Measurements from ENCODE around the gene NOD2.

Gene NOD2

DNA sequence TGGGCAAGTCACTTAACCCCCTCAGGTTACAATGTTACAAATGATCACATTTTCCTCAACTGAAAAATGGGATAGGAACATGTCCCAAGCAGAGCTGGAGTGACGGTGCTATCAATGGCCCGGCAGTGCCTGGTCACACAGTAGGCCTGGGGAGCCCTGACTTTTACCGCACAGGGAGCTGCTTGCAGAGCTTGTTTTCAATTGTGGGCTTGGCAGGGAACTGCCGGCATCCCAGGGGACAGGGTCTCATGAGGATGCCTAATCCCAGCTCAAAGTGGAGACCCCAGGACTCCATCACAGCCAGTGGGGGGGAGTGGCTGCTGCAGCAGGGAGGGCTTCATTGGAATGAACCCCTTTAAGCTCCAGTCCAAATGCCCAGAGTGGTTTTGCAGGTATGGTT, 23.7 kb upstream of the NOD2 start:
- no peak overlapping the region for H3K4me3 ChIP-seq (ENCODE audit: low read depth, low read length)

DNA sequence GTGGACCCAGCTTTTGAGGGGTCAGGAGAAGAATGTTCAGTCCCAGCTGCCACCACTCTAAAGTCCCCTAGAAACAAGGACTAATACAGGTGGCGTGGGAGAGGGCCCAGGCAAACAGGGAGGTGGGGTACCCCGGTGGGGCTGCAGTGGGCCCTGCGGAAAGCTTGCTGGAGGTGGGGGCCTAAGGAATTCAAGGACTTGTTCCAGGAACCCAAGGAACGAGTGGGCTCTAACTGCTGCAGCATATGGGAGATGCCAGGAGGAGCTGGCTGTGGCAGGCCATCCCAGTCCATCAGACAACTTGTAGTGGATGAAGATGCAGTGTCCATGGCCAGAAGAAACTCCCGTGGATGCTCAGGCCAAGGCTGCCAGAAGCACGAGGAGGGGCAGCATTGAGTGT, 22.9 kb upstream of the NOD2 start:
- no peak overlapping the region for H3K4me3 ChIP-seq (ENCODE audit: low read depth, low read length)

DNA sequence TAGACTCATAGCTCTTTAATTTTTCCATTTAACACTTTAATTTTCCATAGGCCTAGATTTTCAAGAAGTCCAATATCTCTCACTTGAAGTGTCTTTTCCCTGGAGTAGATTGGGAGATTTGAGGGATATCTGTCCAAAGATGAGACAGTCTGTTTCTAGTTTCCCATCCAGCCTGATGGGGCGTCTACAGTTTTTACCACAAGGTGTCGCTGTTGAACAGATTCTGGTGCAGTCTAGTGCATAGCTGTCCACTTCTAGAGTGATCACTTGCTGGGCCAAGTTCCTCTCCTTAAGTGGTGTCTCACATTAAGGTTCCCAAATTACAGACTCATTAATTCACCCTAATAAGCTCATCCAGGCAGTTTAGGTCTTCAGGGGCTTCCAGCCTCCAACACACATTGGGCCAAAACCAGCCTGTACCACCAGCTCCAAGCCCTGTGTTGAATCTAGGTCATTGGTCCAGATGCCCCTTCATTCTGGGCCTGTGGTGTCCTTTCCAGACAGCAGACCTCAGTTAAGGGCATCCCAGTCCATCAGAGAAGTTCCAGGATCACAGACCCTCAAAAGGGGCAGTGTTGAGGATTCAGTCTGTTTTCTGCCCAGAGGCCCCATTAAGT, 21.7 kb upstream of the NOD2 start:
- no peak overlapping the region for H3K4me3 ChIP-seq (ENCODE audit: low read depth, low read length)

DNA sequence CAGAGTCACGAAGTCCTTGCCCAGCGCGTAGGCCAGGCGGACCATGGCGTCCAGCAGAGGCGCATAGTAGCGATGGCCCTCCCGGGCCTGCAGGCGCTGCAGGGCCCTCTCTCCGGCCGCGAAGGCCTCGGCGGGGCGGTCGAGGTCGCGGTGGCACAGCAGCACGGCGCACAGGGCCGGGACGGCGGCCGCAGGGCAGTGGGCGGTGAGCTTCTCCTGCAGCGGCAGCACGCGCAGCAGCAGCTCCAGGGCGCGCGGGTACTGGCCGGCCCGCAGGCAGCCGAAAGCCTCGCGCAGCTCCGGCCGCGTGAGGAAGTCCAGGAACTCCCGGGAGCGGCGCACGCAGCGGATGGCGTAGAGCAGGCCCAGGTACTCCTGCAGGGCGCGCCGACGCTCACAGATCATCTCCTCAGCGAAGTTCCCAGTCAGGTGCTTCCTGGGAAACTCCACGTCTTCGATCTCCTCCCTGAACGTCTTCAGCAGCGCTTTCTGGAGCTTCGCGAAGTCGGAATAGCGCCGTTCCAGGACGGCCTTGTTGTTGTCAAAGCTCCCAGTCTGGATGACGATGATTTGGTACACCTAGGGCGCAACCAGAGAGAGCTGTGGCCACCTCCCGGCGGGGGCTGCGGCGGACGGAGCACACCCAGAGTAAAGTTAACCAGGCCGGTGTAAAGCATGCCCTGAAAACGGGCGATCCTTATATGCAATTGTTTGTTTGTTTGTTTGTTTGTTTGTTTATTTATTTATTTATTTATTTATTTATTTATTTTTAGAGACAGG, 19.7 kb upstream of the NOD2 start:
- no peak overlapping the region for H3K4me3 ChIP-seq (ENCODE audit: low read depth, low read length)

DNA sequence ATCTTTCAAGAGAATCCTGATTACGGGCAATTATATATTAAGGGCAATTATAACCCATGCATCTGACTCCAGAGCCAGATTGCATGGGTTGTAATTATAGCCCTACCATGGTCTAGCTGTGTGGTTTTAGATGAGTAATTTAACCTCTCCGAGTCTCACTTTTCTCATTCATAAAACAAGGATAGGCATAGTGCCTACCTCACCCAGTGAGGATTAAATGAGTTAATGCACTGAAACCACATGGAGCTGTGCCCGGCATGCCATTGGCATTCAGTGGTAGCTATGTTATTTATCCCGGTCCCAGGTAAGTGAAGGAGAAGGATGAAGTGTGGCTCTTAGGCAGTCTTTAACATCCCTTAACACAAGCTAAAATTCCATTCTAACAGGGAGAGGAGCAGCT, 18.6 kb upstream of the NOD2 start:
- H3K4me3 ChIP-seq (ENCODE audit: low read depth, low read length) = no peak overlapping the region

DNA sequence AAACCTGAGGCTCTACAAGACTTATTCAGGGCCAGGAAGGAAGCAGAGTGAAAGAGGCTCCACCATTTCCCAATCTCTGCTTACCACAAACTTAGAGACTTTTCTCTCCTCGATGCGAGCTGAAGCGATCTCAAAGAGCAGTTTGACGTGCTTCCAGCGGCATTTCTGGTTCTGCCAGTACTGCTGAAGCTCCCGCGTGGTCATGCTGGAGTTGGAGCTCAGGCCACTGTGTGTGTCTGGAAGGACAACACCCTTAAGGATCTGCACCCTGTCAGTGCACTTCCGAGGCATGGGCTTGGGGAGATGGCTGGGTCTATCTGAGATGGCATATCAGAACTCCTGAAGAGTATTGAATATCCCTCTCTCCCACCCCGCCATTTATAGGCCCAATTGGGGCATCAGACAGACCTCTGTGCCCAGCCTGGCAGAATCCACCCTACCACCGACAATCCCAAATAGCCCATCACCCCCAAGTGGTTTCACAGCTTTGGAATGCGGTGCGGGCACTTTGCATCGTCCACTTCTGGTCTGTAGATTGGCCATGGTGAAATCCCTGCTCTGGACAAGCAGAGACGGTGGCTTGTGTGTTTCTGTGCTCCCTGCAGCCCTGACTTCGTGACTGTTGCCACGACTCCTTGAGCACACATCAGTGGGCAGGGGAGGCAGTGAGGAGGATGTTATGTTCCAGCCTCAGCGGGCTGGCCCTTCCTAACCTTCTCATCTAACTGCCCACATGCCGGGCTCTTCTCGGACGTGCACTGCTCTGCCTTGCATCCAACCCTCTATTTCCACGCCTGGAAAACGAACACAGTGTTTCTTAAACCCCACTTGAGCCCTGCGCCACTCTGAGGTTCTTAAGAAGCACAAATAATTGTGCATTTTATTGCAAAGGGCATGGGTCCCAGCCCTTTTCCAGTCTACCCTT, 17.5 kb upstream of the NOD2 start:
- no peak overlapping the region for H3K4me3 ChIP-seq (ENCODE audit: low read depth, low read length)

DNA sequence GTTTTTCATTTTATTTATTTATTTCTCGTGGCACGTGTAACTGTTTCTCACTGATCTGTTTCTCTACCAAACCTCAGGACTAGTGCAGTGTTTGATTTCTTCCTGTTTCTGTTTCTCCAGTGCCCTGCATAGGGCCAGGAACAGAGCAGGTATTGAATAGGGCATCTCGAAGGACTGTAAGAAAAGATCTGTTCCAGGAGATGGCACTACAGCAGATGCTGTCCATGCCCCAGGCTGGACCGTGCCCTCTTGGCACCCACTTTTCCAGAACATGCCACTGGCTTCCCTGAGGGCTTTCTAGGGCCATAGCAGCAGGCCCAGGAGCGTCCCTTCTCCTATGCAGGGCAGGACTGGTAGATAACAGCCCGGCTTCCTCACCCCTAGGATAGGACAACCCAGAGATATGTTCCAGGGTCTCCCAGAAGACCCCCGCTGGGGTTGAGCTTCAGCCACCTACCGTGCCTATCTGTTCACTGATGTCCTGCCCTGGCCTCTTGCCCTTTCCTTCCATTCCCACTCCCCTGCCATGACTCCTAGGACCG, 16.7 kb upstream of the NOD2 start:
- H3K4me3 ChIP-seq (ENCODE audit: low read depth, low read length) = no peak overlapping the region

DNA sequence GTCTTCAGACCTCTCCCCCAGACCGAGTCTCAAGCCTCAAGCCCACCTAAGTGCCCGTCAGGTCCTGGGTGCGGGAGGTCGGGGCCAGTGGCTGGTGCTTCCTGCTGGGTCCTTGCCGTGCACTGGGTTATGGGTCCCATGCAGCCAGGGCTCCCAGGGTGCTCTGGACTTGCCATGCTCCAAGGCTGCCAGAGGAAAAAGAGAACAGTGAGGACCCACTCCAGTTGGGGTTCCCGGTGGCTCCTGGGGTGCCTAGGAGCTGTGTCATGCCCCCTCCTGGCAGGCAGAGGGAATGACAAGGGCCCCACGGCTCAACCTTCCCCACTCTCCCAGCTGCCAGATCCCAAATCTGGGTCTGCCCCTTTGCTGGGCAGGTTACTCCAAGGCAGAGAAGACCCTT, 16.1 kb upstream of the NOD2 start:
- no peak overlapping the region for H3K4me3 ChIP-seq (ENCODE audit: low read depth, low read length)

DNA sequence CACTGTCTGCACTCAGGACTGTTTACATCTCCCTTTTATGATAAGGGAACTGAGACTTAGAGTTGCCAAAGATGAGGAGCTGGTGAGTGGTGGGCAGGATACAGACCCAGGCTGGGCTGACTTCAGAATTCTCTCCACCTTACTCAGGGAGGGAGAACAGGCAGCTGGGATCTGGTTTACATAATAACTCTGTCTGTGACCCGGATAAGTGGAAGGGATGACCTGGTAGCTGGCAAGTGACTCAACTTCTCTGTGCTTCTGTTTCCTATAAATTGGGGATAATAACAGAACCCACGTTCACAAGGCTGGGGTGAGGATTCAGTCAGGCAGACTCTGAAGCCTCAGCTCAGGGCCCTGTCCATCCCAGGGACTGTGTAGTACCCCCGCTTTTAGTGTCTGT, 14.9 kb upstream of the NOD2 start:
- H3K4me3 ChIP-seq (ENCODE audit: low read depth, low read length) = no peak overlapping the region

DNA sequence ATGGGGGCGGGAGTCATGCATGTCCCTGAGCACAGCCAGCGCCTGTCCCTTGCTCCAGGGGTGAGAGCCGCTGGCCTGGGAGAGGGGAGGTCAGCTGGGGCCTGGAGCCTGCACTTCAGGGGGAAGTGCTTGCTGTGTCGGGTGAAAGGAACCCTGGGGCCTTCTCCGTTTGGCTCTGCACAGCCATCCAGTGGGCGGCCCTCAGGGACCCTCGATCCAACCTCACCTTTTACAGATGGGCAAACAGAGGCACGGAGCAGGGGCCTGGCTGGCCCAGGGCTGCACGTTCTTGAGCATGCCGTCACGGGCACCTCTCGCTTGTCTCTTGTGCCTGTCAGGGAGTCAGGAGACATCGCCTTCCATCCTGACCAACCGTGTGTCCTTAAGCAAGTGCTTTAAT, 14.1 kb upstream of the NOD2 start:
- H3K4me3 ChIP-seq (ENCODE audit: low read depth, low read length) = no peak overlapping the region

DNA sequence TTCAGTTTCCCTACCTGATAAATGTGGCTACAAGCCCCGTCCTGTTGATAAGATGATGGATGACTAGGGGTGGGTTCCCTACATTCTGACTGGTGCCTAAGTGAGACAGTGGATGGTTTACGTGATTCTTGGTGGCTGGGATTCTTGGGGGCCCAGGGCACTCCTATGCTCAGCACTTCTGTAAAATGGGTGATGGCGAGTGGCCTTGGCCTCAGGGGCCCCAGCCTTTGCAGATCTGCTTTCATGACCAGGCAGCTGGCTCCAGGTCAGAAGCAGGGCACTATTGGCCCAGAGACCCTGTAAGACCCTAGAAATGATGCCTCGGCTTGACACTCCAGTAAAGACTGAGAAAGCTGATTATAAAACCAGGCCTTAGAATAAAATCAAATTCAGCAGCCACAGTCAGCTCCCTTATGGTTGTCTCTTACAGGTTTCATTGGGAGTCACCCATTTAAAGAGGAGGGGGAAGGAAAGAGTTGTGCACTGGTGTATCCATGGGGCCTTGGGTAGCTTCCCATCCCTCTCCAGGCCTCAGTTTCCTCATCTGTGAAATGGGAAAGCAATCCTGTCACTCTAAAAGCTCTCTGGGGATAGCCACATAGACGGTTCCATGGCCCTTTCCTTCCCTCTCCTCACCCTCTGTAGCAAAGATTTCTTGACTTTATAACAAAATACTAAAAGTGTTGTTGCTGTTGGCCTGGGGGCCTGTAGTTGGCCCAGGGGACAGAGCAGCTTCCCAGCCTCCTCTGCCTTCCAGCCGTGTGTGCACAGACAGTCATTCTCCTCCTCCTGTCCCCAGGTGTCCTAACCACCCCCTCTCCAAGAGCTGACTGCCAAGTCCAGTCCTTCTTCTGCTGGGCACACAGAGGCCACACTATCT, 13.5 kb upstream of the NOD2 start:
- no peak overlapping the region for H3K4me3 ChIP-seq (ENCODE audit: low read depth, low read length)

DNA sequence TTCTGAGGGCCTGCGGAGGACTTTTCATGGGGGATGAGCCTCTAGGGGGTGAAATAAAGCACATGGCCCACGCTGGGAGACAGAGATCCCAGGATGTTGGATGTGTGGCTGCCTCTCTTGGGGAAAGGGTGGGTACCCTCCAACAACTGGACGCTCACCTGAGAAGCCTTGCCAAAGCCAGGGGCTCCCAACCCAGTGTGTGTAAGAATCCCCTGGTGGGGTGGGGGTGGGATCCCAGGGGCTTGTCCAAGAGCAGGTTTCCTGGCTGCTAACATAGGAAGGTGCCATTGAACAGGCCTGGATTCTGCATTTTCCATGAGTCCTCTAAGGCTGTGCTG, 12.9 kb upstream of the NOD2 start:
- H3K4me3 ChIP-seq (ENCODE audit: low read depth, low read length) = no peak overlapping the region

DNA sequence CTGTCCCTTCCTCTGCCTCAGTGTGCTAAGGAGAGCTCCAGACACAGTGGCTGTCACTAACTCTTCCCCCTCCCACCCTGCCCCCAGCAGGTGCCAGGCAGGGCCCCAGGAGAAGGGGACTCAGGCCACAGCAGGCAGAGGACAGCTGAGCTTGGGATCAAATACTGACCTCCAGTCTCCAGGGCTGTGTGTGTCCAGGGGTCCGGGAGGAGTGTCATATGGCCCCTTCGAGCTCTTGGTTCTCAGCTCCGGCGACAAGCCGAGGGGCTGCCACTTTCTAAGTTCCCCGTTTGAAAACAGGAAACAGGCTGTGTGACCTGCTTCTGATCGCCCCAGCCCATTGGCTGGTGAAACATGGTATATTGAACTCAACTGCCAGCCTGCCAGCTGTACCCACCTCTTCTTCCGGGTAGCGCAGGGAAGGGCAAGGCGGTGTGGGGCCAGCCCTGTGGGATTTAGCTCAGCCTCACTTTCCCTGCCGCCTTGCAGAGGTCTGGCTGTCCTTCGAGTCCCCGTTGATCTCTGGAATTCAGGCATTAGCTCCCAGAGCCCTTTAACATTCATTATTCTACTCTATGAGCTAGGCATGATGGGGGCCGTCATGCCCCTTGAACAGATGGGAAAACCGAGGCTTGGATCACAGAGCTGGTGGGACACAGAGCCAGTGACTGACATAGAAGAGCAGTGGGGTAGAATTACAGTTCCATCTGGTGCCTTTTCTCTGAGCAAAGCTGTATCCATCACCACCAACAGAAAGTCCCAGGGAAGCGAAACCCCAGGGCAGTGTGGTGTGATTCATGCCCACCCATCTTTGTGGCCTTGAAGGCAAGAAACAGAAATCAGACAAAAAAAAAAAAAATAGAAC, 12.2 kb upstream of the NOD2 start, which contains the start of gene SNX20:
TSS of gene SNX20 (minus strand) at position 292 of the 865 bp plus-strand sequence. CDS start 3,786 bp downstream, outside the sequence.
- no peak within 1 kb of the TSS for H3K4me3 ChIP-seq (ENCODE audit: low read depth, low read length)

DNA sequence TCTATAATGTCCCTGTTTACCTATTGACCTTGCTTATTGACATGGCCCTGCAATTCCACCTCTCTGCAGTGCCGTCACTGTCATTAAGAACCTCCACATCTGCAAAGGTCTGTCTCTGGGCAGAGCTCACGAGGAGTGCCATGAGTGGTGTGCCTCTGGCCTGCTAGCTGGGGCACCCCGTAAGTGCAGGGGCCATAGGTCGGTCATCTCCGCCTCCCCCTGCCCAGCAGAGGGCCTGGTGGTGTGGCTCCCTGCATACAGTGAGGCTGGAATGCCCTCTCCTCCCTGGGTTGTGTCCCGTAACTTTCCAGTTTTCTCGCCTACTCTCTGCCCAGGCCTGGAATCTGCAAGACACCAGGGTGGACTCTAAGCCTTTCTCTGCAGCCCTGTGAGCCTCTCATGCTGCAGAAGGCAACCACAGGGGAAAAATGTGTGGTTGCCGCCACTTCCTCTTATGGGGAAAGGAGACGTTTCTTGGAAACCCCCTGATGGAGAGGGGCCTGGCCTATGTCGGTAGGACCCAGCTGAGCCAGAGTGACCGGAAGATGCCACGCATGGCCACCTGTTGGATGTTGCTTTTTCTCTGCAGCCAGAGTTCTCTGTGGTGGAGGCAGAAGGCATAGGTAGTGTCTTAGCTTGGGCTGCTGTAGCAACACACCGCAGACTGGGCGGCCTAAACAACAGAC, 9.6 kb upstream of the NOD2 start:
- H3K4me3 ChIP-seq (ENCODE audit: low read depth, low read length) = no peak overlapping the region

DNA sequence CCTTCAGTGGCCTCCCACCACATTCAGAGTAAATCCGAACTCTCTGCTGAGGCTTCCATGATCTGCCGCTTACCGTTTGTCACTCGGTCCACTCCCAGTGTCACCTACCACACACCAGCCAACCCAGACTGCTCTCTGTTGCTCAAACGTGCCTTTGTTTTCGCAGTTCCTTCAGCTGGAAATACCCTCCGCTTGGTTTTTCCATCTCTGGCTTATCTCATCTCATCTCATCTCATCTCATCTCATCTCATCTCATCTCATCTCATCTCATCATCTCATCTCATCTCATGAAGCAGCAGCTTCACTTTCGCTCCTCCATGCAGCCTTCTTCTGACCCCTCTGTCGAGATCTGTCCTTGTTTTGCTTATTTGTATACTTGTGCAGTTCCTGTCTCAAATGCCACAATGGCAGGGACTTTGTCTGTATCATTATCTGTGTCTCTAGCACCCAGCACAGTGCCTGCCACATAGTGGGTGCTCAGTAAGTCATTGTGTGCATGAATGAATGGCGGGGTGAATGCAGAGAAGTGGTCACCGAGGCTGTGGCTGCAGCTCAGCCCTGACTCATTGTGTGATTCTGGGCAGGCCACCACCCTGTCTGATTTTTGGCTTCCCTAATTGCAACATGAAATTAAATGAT, 8.5 kb upstream of the NOD2 start:
- H3K4me3 ChIP-seq (ENCODE audit: low read depth, low read length) = no peak overlapping the region

DNA sequence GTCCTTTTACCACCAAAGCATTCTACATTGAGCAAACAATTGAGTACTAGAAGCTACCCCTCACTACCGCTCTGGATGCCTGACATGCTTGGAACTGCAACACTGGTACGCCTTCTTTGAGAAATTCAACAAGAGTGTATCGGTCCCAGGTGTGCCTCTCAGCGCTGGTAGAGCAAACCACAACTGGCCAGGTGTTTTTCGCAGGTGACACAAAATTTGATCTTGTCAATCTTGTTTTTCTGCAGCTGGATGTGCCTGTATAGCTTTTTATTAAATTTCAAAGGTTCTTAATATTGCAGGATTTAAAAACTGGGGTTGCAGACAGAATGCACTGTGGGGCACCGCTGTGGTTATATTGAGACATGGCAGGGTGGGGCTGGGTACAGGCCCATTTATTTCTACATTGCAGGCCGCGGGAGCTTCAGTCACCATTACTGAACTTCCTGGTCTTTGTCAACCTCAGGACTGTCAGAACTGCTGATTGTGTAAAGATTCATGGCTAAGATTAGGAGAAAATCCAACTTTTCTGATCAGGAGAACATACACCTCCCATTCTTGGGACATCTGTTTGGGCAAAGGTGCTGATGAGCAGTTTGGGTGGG, 7.8 kb upstream of the NOD2 start:
- no peak overlapping the region for H3K4me3 ChIP-seq (ENCODE audit: low read depth, low read length)

DNA sequence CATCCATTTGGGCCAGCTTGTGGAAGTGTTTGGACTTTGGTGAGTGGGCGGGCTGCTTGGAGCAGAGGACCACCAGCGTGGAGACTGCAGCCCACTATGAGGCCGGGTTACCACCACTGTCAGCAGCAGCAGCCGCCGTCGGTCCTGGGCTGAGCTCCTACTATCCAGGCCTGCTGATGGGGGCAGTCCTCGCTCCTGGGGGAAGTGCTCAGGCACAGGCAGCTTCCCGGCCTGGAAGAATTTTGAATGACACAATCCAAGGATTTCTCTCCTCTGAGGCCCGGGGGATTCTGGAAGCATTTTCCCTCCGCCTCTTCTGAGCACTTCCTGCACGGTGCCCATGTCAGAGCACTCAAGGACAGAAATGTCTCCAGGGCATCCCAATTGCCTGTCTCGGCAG, 5.3 kb upstream of the NOD2 start:
- no peak overlapping the region for H3K4me3 ChIP-seq (ENCODE audit: low read depth, low read length)

DNA sequence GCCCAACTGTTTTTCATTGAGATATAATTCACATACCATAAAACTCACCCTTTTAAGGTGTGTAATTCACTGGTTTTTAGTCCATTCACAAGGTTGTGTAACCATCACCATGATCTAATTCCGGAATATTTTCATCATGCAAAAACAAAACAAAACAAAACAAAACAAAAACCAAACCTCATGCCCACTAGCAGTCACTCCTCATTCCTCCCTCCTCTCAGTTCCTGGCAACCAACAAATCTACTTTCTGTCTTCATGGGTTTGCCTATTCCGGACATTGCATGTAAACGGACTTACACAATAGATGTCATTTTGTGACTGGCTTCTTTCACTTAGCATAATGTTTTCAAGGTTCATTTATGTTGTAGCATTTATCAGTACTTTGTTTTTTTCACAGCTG, 4.5 kb upstream of the NOD2 start:
- H3K4me3 ChIP-seq (ENCODE audit: low read depth, low read length) = no peak overlapping the region
